HepG2 (cell line): ENCODE data around the gene AHCTF1. TPM values are rescaled to one million over a fixed set of nuclear protein-coding genes. Genes with fewer than 3 reads are reported as not detected.

Experiments used
- ATF2 ChIP-seq: sonication (generic); formaldehyde crosslinking; IDR thresholded peaks from 2 replicates; pipeline ENCODE4 v1.4.0; 2020; ENCODE audit warnings: missing genetic modification reagents
- CCAR2 ChIP-seq: fragments of 200-400 bp; formaldehyde crosslinking; optimal IDR thresholded peaks from 2 replicates; pipeline ENCODE3; 2018; ENCODE audit warnings: low read depth, mild to moderate bottlenecking, low read length, moderate library complexity
- FOXA3 ChIP-seq: IDR thresholded peaks from 2 replicates; pipeline ENCODE4 v1.6.1; 2016; ENCODE audit warnings: missing genetic modification reagents, missing compliant biosample characterization
- GATA4 ChIP-seq: sonication (generic); IDR thresholded peaks from 2 replicates; pipeline ENCODE4 v1.6.1; 2016; ENCODE audit warnings: antibody characterized with exemption, low read depth, borderline replicate concordance
- HNF4A ChIP-seq: sonication (generic); formaldehyde crosslinking; IDR thresholded peaks from 2 replicates; pipeline ENCODE4 v1.4.0; 2020; ENCODE audit warnings: missing genetic modification reagents
- IRF9 ChIP-seq: sonication (generic); formaldehyde crosslinking; IDR thresholded peaks from 2 replicates; pipeline ENCODE4 v1.8.0; 2022; ENCODE audit warnings: missing genetic modification reagents, mild to moderate bottlenecking, borderline replicate concordance
- MAF1 ChIP-seq: sonication (generic); formaldehyde crosslinking; IDR thresholded peaks from 2 replicates; pipeline ENCODE4 v1.5.0; 2020; ENCODE audit warnings: missing genetic modification reagents, borderline replicate concordance
- NFIC ChIP-seq: IDR thresholded peaks from 2 replicates; pipeline ENCODE4 v1.6.1; 2012; ENCODE audit warnings: mild to moderate bottlenecking, low read length, inconsistent platforms
- PHF21A ChIP-seq: sonication (generic); formaldehyde crosslinking; IDR thresholded peaks from 2 replicates; pipeline ENCODE4 v1.5.0; 2020; ENCODE audit warnings: mild to moderate bottlenecking, missing genetic modification reagents
- SAP130 ChIP-seq: IDR thresholded peaks from 2 replicates; pipeline ENCODE4 v1.6.1; 2016; ENCODE audit warnings: low read depth
- SIN3B ChIP-seq: fragments of 150-350 bp; IDR thresholded peaks from 2 replicates; pipeline ENCODE4 v1.6.1; 2014; ENCODE audit warnings: low read length
- SP5 ChIP-seq: IDR thresholded peaks from 2 replicates; pipeline ENCODE4 v1.6.1; 2016; ENCODE audit warnings: low read depth, borderline replicate concordance
- SUZ12 ChIP-seq: fragments of 150-350 bp; IDR thresholded peaks from 2 replicates; pipeline ENCODE4 v1.6.1; 2014; ENCODE audit warnings: low read depth, low read length
- TARDBP ChIP-seq: sonication (generic); formaldehyde crosslinking; IDR thresholded peaks from 2 replicates; pipeline ENCODE4 v1.8.0; 2022; ENCODE audit warnings: mild to moderate bottlenecking, missing genetic modification reagents
- ZBTB34 ChIP-seq: sonication (generic); formaldehyde crosslinking; IDR thresholded peaks from 2 replicates; pipeline ENCODE4 v1.8.0; 2022; ENCODE audit warnings: mild to moderate bottlenecking, missing genetic modification reagents
- ZBTB42 ChIP-seq: sonication (generic); formaldehyde crosslinking; IDR thresholded peaks from 2 replicates; pipeline ENCODE4 v1.5.0; 2020; ENCODE audit warnings: mild to moderate bottlenecking, missing genetic modification reagents
- ZNF121 ChIP-seq: sonication (generic); formaldehyde crosslinking; IDR thresholded peaks from 2 replicates; pipeline ENCODE4 v1.5.0; 2020; ENCODE audit warnings: mild to moderate bottlenecking, missing genetic modification reagents
- ZNF280B ChIP-seq: sonication (generic); formaldehyde crosslinking; IDR thresholded peaks from 2 replicates; pipeline ENCODE4 v1.5.0; 2020; ENCODE audit warnings: missing genetic modification reagents, mild to moderate bottlenecking, borderline replicate concordance
- ZNF629 ChIP-seq: sonication (generic); formaldehyde crosslinking; conservative IDR thresholded peaks from 2 replicates; pipeline ENCODE4 v1.5.0; 2020; ENCODE audit warnings: missing genetic modification reagents
- ZNF800 ChIP-seq: sonication (generic); formaldehyde crosslinking; IDR thresholded peaks from 2 replicates; pipeline ENCODE4 v1.4.0; 2020; ENCODE audit warnings: missing genetic modification reagents
- ZSCAN5A ChIP-seq: sonication (generic); formaldehyde crosslinking; IDR thresholded peaks from 2 replicates; pipeline ENCODE4 v1.8.0; 2022; ENCODE audit warnings: mild to moderate bottlenecking, missing genetic modification reagents, borderline replicate concordance
- polyA plus RNA-seq, 8 experiments: library from polyadenylated mRNA; depleted of rRNA in 3 of 8; stranded (reverse) in 7 of 8; unstranded in 1 of 8; fragments of >200 nt; fragmentation: Illumina TruSeq in 4 of 8; extraction: Trizol in 4 of 8; gene quantifications; 2 replicates each; pipeline versions ENCODE4 v1.2.1 to v1.2.3, GENCODE V29; 2011 to 2016; ENCODE audit warnings: low read depth in 4 of 8, missing spikeins in 1 of 8, mixed read lengths in 1 of 8; ENCODE audit not compliant: insufficient read depth in 1 of 8
- total RNA-seq, 5 experiments: library from RNA; depleted of rRNA; stranded (reverse); fragments of >200 nt; fragmentation: Illumina TruSeq; extraction: Trizol; gene quantifications; 2 replicates each; pipeline ENCODE4 v1.2.3, GENCODE V29; 2016; ENCODE audit warnings: low read depth in 1 of 5

Gene AHCTF1
- total and polyA plus RNA-seq, 2 of the 13 experiments (the other 11 are each of a cell fraction or from before 2014, with no cell fraction given) = 16.6 to 45.9 TPM

- TF ChIP-seq IRF9 (CRISPR knock-in tag) (no peak), ZBTB34 (CRISPR knock-in tag) (no peak), ZSCAN5A (CRISPR knock-in tag) (0 out of 2 replicates have a peak, but pooled peaks have one; percentile 42), ZNF629 (CRISPR knock-in tag) (peak; percentile 66), ATF2 (CRISPR knock-in tag) (0 out of 2 replicates have a peak, but pooled peaks have one; percentile 22), GATA4 (peak; percentile 28; the same call in 1 of the 2 replicates), ZBTB42 (CRISPR knock-in tag) (no peak), FOXA3 (CRISPR knock-in tag) (no peak), SP5 (CRISPR knock-in tag) (peak; percentile 79), HNF4A (CRISPR knock-in tag) (peak; percentile 92), ZNF280B (CRISPR knock-in tag) (no peak), TARDBP (CRISPR knock-in tag) (peak; percentile 61; the same call in 1 of the 2 replicates), ZNF800 (CRISPR knock-in tag) (0 out of 2 replicates have a peak, but pooled peaks have one; percentile 58), CCAR2 (no peak), ZNF121 (CRISPR knock-in tag) (peak; percentile 93), SIN3B (no peak), PHF21A (CRISPR knock-in tag) (peak; percentile 91), MAF1 (no peak), SUZ12 (no peak), SAP130 (CRISPR knock-in tag) (peak; percentile 44; the same call in 1 of the 2 replicates), NFIC (peak; percentile 27; the same call in 1 of the 2 replicates)
Observed at GRCh38 chr1:246801241-246802020, 130.3 kb downstream of the AHCTF1 start (continued).
